Endodermal cell (in vitro differentiated cells): ENCODE measurements around the gene IQSEC3. TPM values are rescaled to one million over a fixed set of nuclear protein-coding genes. Genes with fewer than 3 reads are reported as not detected.

Experiments used
- DNase-seq: peaks from one replicate; pipeline ENCODE4 v3.0.0-alpha.2; 2017
- H3K27ac ChIP-seq: 2 replicates; pipeline ENCODE4 v1.5.1; 2013; ENCODE audit warnings: mild to moderate bottlenecking, low read depth, low read length, moderate library complexity
- H3K27me3 ChIP-seq: 2 replicates; pipeline ENCODE4 v1.6.1; 2013; ENCODE audit warnings: mild to moderate bottlenecking, low read length, moderate library complexity; ENCODE audit not compliant: insufficient read depth, control insufficient read depth, poor library complexity, severe bottlenecking
- H3K36me3 ChIP-seq: 2 replicates; pipeline ENCODE4 v1.7.0; 2013; ENCODE audit warnings: mild to moderate bottlenecking, low read length, moderate library complexity; ENCODE audit not compliant: control insufficient read depth, insufficient read depth
- H3K4me1 ChIP-seq: one replicate; pipeline ENCODE4 v1.7.0; 2013; ENCODE audit warnings: low read length; ENCODE audit not compliant: control insufficient read depth, insufficient read depth
- H3K4me3 ChIP-seq: 2 replicates; pipeline ENCODE4 v1.5.1; 2013; ENCODE audit warnings: mild to moderate bottlenecking, low read length, moderate library complexity
- H3K9ac ChIP-seq: 2 replicates; pipeline ENCODE4 v1.6.1; 2013; ENCODE audit warnings: mild to moderate bottlenecking, low read length, moderate library complexity; ENCODE audit not compliant: poor library complexity, severe bottlenecking; ENCODE audit errors: extremely low read depth
- H3K9me3 ChIP-seq: 2 replicates; pipeline ENCODE4 v1.6.1; 2013; ENCODE audit warnings: mild to moderate bottlenecking, low read length, moderate library complexity; ENCODE audit not compliant: control insufficient read depth
- H3K27ac Mint-ChIP-seq: 2 replicates; pipeline ENCODE4 v1.8.0; 2020; ENCODE audit warnings: mixed read lengths
- H3K27me3 Mint-ChIP-seq: 2 replicates; pipeline ENCODE4 v1.8.0; 2021; ENCODE audit warnings: mild to moderate bottlenecking, mixed read lengths; ENCODE audit not compliant: insufficient read depth
- H3K36me3 Mint-ChIP-seq: 2 replicates; pipeline ENCODE4 v1.8.0; 2020; ENCODE audit warnings: low read depth, mixed read lengths
- H3K4me1 Mint-ChIP-seq: 2 replicates; pipeline ENCODE4 v1.8.0; 2020; ENCODE audit warnings: mixed read lengths
- H3K4me3 Mint-ChIP-seq: 2 replicates; pipeline ENCODE4 v1.8.0; 2020; ENCODE audit warnings: mild to moderate bottlenecking, moderate library complexity, mixed read lengths
- H3K9me3 Mint-ChIP-seq: 2 replicates; pipeline ENCODE4 v1.8.0; 2020; ENCODE audit warnings: mild to moderate bottlenecking, mixed read lengths
- CTCF ChIP-seq: fragments of 200-600 bp; sonication (generic); conservative IDR thresholded peaks from 2 replicates; pipeline ENCODE4 v1.5.0; 2021; ENCODE audit warnings: antibody characterized with exemption, mild to moderate bottlenecking
- WGBS, 2 experiments: methylation state at CpG; one replicate each; pipeline versions ENCODE4 v1.1.5 to v1.1.7; 2013; ENCODE audit warnings: missing lambda C conversion rate in 2 of 2, mixed read lengths in 1 of 2; ENCODE audit not compliant: insufficient coverage in 1 of 2, insufficient read length in 1 of 2; 5-methylcytosine and 5-hydroxymethylcytosine counted together
- total RNA-seq, 2 donors: library from RNA; stranded (reverse); fragmentation: NEBNext Ultra II Directional in 1 of 2; extraction: Animal tissue kit (Norgen Biotek cat#: 25700) in 1 of 2; gene quantifications; 2 replicates in 1 of 2; 3 replicates in 1 of 2; pipeline ENCODE4 v1.2.1, GENCODE V29; 2021

IQSEC3 gene
- total RNA-seq, 2 donors from 2014 or later: 1.5 to 2.7 TPM

DNA sequence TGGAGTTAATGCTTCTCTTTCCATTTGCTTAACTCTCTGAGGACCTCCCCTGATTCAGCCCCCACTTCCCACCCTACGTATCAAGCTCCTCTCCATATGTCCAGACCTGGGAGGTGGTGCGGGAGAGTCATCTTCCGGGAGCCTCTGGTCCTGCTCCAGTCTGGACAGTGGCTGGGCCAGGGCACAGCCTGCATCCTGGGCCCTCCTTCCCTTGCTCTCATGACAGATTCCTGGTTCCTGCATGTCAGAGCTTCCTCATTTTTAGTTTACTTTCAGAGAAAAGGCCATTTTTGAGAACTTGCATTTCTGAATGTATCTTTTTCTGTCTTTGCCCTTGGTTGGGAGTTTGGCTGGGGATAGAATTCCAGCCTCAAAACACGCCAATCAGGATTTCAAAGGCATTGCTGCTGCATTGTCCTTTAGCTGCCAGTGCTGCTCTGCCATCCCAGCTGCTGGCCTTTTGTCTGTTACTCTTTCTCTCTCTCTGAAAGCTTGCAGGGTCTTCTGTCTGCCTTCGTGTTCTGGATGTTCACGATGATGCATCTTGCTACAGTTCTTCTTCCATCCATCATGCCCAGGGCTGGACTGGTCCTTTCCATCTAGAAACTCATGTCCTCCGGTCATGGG, 92.7 kb downstream of the IQSEC3 start:
- DNase-seq: no peak
- Mint-ChIP-seq H3K27ac (no peak overlapping the region), H3K4me3 (no peak overlapping the region), H3K27me3 (peaks cover 9% of the 10 kb centered on the region), H3K36me3 (no peaks in the 10 kb centered on the region), H3K4me1 (no peaks in the 10 kb centered on the region), H3K9me3 (no peaks in the 10 kb centered on the region)
- Histone ChIP-seq H3K27ac (no peak overlapping the region), H3K27me3 (no peaks in the 10 kb centered on the region), H3K4me1 (no peaks in the 10 kb centered on the region), H3K36me3 (no peaks in the 10 kb centered on the region), H3K4me3 (no peak overlapping the region), H3K9ac (no peak overlapping the region), H3K9me3 (no peaks in the 10 kb centered on the region)
- 68 to 69% methylated on average over 5 to 7 of the region's 7 CpGs for WGBS, 2 experiments
- TF ChIP-seq CTCF: no peak

DNA sequence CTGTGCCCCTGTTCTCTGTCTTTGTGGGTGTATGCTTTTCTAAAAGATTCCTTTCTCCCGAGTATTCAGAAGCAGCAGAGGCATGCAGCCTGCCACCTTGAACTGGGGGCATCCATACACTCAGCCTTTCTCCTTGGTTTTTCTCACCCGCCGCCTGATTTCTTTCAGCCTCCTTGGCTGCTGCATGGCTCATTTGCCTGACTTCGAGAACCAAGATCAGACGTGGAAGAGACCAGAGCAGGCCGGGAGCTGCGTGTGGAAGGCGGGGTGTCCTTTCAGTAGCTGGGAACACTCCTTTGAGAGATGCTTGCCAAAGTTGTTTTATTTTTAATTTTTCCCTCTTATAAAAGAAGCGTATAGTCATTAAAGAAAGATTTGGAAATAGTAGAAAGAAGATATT, 94.3 kb downstream of the IQSEC3 start:
- H3K9me3 ChIP-seq: no peaks in the 10 kb centered on the region
- Mint-ChIP-seq H3K27me3 (peaks cover 6% of the 10 kb centered on the region), H3K4me3 (no peak overlapping the region), H3K27ac (no peak overlapping the region), H3K4me1 (peaks cover 1% of the 10 kb centered on the region), H3K9me3 (no peaks in the 10 kb centered on the region), H3K36me3 (no peaks in the 10 kb centered on the region)
- H3K4me1 ChIP-seq: no peaks in the 10 kb centered on the region
- no peaks in the 10 kb centered on the region for H3K36me3 ChIP-seq
- no peaks in the 10 kb centered on the region for H3K27me3 ChIP-seq
- whole genome bisulfite sequencing, 2 experiments: 85 to 87% methylated on average over 6 to 8 of the region's 9 CpGs
- DNase-seq: no peak
- H3K9ac ChIP-seq: no peak overlapping the region
- H3K27ac ChIP-seq: no peak overlapping the region
- no peak for TF ChIP-seq CTCF
- no peak overlapping the region for H3K4me3 ChIP-seq

DNA sequence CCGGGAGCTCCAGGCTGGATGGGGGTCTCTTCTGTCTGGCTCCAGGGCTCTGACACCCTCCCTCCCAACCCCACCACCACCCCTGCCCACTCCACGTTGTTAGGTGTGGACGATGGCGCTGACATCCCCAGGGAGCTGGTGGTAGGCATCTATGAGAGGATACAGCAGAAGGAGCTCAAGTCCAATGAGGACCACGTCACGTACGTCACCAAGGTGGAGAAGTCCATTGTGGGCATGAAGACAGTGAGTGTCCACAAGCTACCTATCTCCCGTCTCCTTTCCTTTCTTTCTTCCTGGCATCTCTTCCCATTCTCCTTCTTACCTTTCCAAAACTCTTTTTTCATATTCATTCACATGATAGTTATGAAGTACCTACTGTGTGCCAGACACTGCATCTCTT, 95.3 kb downstream of the IQSEC3 start:
- H3K27me3 Mint-ChIP-seq: peaks cover 6% of the 10 kb centered on the region
- no peak overlapping the region for H3K4me3 Mint-ChIP-seq
- no peaks in the 10 kb centered on the region for H3K36me3 ChIP-seq
- no peak overlapping the region for H3K27ac Mint-ChIP-seq
- no peaks in the 10 kb centered on the region for H3K27me3 ChIP-seq
- WGBS, 2 experiments: 90% methylated on average over 8 of the region's 8 CpGs; no CpG with 5 or more reads in 1 of the 2 experiments
- no peaks in the 10 kb centered on the region for H3K9me3 Mint-ChIP-seq
- no peak for DNase-seq
- H3K9ac ChIP-seq: no peak overlapping the region
- H3K36me3 Mint-ChIP-seq: no peaks in the 10 kb centered on the region
- TF ChIP-seq CTCF: no peak
- H3K9me3 ChIP-seq: no peaks in the 10 kb centered on the region
- no peaks in the 10 kb centered on the region for H3K4me1 ChIP-seq
- H3K4me3 ChIP-seq: no peak overlapping the region
- H3K27ac ChIP-seq: no peak overlapping the region
- peaks cover 1% of the 10 kb centered on the region for H3K4me1 Mint-ChIP-seq
